Ecto neural progenitor cell (in vitro differentiated cells): ENCODE results near the gene SEMA3B.
"Not testable (repeated sequence)": the region's sequence is repeated elsewhere in the genome, so short reads cannot be mapped to it uniquely, and the experiment has no call there.

ENCODE experiments used
- DNase-seq: peaks from one replicate; pipeline ENCODE4 v3.0.0-alpha.2; 2018; ENCODE audit warnings: low spot score

The SEMA3B gene

DNA sequence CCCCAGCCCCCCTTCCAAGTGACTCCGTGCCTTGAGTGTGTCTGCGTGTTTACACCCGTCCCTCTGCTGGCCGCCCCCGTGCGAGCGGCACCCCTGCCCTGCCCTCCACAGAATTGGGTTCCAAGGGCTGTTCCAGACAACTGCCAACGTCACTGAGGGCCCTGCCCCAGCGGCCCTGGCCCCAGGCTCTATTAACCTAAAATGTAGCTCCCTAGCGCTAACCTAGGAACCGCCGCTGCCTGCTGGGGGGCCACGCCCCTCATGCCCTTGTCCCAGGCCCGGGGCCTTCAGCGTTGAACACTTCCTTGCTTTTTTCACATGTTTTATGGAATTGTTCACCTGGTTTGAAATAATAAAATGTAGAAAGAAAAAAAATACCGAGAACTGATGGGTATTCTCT, 10.0 kb upstream of the SEMA3B start:
- DNase-seq = no peak

DNA sequence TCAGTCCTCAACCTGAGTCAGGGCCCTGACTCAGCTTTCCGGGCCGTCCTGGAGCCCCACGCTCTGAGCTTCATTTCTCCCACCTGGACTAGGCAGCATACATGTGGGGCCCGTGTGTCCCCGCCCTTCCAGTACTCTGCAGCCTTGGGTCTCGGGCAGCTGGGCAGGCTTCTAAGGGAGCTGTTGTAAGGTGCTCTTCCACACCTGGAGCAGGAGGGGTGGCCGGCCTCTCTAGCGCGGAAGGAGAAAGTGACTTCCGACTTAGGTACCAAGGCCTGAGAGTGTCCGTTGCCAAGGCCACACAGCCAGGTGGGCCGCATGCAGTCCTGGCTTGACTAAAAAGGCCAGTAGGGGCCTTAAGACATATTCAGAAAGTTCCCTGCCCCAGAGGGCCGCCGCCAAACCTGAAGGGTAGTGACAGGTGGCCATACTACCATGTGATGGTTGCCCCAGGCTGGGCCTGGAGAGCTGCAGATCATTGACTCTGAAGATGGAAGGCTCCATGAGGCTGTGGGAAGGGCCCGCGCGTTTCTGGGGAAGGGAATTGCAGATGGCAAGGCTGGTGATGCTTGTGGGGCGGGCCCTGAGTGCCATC, 9.4 kb upstream of the SEMA3B start:
- DNase-seq = no peak

DNA sequence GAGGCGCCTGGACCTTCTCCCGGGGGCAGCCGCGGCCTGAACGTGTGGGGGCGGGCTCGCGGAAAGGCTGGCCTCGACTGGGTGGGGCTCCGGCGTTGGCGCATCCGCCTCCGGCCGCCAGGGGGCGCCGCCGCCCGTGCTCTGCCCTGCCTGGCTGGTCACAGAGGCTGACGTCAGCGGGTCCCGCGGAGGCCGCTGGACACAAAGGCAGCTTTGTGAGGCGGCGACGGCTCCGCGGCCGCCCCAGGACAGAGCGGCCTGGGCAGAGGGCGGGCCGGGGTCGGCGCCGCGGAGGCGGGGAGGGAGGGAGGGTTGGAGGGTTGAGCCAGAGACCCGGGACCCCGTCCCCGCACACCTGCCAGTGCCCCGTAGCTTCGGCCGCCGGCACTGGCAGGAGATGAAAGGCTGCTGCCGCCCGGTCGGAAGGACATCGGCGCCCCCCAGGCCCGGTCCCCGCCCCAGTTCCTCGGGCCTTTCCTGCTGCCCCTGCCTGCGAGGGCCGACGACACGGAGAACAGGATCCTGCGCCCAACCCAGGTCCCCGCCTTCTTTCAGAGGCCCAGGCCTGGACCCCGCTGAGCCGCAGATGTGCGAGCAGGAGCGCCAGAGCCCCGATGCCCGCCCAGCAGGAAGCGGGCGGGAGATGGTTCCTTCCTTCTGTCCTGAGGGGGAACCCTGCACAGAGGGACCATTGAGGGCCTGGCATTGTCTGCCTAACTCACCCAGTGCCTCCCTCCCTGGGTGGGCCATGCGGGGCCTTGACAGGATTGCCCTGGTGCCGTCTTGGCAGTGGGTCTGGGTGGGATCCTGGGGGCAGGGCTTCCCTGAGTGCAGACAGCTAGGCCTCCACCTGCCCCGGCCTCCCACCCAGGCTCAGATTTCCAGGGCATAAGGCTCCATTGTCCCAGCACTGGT, 8.7 kb upstream of the SEMA3B start:
- peak; percentile 98 for DNase-seq

DNA sequence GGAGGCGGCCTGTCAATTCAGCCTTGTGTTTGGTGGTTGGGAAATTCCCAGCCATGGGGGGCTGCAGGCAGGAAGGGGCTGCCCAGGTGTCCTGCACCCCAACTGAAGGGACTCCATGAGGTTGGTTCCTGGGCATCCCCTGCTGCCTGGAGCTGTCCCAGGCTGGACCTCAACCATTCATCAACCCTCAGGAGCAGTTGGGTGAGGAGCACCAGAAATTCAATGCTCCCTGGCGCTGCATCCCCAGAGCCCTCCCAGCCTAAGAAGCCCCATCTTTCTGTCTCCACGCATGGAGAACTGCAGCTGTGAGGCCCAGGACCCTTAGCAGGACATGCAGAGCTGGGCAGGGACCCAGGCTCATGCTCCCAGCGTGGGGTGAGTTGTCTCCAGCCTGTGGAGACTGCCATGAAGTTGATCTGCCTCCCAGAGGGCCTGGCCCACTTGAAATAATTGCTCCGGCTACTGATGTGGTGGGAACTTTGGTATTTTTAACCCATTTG, 8.0 kb upstream of the SEMA3B start:
- no peak for DNase-seq

DNA sequence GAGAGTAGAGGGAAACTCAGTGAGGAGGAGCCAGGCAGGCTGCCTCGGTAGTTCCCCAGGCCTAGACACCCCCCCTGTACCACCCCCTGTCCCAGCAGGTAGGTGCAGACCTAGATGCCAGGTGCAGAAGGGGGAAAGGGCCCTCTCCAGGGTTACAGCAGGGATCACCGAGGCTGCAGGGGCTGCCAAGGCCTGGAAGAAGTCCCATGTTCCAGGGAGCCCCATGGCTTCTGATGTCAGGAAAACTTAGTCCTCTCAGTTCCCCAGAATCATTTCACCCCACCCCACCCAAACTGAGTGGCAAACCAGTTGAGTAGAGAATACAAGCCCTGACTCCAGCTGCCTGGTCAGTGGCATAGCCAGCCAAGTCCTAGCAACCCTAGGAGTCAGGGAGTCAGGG, 7.4 kb upstream of the SEMA3B start:
- no peak for DNase-seq

DNA sequence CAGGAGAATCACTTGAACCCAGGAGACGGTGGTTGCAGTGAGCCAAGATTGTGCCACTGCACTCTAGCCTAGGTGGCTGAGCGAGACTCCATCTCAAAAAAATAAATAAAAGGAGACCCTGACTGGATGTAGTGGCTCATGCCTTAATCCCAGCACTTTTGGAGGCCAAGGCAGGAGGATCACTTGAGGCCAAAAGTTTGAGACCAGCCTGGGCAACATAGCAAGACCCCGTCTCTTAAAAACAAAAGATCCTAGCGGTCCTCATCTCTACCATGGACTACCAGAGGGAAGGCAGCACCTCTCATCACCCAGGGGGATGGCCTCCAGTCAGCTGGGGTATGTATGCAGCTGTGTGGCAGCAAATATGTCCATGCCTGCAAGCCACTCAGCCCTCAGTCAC, 6.7 kb upstream of the SEMA3B start:
- DNase-seq = not testable (repeated sequence)

DNA sequence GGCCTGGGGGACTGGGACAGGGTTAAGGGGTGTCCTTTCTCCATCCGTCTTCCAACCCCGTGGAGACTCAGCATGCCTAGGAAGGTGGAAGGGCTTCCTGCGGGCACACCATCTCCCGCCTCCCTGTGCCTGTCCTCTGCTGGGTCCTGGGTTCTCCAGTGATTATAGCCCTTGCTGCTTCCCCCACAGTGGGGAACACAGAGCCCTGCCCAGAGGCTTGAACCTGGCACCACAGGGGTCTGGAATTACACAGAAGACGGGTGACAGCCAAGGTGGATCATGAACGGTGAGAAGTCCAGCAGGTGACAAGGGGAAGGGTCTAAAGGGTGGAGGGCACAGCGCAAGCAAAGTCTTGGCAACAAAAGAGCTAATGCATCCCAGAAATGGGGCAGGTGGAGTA, 6.2 kb upstream of the SEMA3B start:
- DNase-seq = no peak

DNA sequence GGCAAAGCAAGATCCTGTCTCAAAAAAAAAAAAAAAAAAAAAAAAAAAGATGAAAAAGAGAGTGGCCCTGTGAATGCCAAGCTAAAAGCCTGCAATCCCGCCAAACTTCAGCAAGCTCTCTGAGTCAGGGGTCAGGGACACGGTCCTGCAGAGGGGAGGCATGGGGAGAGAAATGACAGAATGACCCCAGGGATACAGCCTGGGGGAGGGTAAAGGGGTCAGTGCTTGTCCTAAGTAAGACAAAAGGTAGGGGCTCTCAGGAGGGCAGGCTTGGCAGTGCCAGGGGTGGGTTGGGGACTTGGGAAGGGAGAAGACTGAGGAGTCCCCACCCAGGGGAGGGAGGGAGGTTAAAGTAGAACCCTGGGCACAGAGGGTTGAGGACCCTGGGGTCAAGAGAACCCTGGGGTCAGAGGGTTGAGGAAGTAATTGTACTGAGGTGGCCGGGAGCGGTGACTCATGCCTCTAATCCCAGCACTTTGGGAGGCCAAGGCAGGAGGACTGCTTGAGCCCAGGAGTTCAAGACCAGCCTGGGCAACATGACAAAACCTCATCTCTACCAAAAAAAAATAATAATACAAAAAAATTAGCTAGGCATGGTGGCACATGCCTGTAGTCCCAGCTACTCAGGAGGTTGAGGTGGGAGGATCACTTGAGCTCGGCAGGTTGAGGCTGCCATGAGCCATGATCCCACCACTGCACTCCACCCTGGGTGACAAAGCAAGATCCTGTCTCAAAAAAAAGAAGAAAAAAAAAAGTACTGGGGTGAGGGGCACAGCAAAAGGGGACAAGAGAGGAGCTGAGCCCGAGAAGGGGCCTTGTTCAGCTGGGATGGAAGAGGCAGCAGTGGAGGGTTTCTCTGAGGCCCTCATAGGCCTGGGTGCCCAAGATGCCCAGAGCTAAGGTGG, 5.2 kb upstream of the SEMA3B start:
- DNase-seq = no peak

DNA sequence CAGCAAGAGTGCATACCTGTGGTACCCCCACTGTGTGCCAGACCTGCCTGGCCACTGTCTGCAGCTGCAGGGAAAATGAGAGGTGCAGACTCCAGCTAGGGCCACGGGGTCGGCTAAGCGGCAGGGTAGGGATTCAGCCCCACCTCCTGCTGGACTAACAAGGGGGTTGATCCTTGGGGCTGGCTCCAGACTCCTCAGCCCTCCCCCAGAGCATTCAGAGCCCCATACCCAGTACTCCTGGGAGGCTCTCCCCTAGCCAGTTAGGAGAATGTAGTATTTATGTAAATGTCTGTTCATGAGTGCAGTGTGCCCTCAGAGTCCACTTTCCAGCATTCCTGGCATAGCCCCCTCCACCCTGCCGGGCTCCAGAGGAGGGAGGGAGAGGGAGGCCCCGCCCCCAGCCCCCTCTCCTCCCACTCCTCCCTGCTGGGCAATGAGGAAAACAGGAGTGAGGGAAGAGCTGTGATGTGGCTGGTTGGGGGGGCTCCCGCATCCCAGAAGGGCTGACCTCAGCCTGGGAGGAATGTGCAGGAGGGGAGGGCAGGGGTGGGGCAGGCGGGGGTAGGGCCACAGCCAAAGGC, 4.5 kb upstream of the SEMA3B start:
- peak; percentile 91 for DNase-seq

DNA sequence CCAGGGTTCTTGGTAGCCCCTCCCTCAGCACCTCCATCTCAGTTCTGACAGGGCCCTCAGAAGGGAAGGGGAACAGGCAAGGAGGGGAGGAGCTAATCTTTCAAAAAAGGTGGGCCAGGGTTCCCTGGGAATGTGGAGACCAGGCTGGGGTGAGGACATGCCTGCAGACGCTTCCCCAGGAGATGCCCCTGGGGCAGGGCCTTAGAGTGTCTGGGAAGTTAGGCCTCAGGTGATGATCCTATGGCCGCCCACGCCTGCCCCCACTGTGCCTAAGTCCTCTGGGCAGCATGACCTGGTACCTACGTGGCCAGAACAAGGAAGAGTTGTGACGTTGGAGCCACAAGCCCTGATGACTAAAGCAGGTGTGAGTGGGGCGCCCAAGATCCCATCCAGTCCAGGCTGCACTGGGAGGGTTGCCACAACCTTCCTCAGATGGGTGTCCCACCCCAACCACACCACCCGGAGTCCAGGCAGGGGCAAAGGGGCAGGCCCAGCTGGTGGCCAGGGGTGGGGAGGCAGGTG, 3.9 kb upstream of the SEMA3B start:
- DNase-seq = no peak

DNA sequence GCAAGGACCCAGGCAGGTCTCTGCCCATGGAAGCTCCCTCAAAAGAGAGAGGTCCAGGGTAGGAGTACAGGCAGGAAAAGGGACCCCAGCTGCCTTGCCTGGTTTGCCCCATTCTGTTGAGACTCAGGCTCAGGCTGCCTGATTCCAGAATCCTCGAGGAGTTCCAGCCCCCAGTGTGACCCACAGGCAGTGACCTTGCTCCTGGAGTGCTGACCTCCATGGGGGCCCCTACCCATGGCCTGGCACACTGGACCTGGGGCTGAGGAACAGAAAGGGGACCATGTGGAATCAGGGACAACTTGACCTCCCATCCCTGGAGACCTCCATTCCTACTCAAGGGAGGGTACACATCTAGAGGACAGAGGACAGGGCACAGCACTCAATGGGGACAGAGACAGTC, 3.4 kb upstream of the SEMA3B start:
- DNase-seq = no peak

DNA sequence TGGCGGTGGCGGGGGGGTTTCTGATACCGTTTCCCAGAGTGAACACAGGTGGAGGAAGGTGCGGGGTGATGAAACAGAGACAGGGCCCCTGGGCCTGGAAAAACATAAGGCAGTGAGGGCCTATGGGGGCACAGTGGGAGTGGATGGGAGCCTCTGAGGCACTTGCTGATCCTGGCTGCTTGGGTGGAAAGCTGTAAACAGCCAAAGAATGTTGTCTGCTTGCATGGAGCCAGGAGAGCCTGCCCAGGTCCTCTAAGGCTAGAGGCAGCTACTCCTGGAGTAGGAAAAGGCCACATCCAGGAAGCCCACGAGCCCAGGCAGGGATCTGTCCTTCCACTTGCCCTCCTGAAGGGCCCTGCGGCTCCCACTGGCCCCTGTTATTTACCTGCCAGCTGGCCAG, 2.9 kb upstream of the SEMA3B start:
- no peak for DNase-seq

DNA sequence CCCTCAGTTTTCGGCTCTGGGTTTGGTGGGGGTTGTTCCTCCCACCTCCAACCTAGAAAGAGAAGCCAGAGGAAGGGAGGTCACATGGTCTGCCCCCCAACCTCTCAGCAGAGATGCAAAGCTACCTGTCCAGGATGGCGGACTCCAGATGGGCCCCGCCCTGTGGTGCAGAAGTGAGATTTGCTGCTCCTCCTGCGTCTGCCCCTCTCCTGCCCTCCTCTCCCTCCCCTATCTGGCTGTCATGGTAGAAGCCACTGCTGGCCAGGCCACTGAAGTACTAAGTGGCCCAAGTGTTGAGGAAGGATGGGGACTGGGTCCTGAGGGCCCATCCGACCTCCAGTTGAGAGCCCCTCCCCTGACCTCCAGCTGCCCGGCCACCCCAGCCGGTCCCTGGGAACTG, 2.1 kb upstream of the SEMA3B start:
- no peak for DNase-seq

DNA sequence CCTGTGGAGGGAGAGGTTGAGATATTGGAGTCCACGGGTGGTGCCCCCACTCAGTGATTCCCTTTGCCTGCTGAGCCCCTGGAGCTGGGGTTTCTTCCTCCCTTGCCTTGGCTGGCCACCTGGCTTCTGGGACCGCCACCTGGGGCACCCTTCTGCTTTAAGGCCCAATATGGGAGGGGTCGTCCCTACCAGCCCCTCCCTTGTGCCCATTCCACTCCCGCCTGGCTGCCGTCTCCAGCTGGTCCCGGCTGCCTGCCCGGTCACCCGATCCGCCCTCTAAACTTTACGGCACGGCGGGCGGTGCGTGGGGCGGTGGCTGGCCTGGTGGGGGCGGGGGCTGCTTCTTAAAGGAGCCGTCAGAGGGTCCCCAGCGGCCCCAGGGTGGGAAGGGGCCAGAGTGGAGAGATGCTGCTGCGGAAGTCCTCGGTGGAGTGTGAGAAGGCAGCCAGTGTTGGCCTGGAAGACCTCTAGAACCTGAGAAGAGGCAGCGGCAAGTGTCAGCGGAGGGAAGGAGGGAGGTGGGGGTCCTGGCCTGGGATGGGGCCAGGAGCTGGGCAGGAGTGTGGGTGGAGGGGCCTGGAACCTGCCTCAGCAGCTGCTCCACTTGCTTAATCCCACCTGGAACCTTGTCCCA, 1.6 kb upstream of the SEMA3B start:
- DNase-seq = no peak

DNA sequence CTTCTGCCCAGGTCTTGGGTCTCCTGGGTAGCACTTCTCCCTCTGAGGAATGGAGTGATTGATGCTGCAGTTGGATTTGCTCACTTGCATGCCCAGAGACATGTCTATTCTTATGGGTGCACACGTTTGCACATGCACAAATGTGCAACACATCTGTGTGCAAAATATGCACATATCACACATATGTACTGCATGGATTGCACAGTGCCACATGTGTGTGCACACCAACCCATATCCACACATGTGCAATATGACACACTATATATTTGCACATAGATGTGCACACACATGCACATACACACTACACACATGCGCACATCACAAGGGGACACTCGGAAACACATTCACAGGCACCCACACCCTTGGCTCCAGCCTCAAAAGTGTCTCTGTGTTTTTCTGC, 671 bp upstream of the SEMA3B start:
- DNase-seq = no peak

DNA sequence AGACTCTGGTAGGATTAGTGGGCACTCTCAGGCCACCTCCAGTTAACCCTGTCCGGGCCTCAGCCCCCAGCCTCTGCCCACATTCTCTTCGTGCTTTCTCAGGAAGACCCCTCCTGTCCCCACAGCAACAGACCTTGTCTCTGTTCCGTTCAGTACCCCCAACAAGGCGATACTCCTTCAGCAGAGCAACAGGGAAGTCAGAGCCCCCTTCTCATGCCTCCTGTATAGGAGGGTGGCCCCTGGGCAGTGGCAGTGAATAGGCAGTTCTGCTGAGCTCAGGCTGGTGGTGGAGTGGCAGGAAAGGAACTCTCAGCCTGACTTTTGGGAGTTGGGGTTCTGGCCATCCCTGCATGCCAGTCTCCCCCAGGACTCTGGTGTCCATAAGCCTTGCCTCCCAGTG, 513 bp downstream of the SEMA3B start:
- DNase-seq = no peak

DNA sequence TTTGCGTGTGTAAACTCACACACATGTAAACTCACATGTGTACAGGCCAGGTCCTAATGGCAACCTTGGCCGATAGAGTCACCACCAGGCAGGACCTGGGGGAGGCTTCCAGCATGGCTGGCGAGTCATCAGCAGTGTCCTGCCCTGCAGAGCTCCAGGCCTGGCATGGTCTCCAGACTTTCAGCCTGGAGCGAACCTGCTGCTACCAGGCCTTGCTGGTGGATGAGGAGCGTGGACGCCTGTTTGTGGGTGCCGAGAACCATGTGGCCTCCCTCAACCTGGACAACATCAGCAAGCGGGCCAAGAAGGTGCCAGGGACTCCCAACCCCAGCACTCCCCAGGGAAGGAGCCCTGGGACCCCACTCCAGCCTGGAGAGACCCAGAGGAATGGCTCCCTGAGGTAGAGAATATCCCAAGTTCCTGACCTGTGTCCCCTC, 1.0 kb downstream of the SEMA3B start:
- DNase-seq = no peak

DNA sequence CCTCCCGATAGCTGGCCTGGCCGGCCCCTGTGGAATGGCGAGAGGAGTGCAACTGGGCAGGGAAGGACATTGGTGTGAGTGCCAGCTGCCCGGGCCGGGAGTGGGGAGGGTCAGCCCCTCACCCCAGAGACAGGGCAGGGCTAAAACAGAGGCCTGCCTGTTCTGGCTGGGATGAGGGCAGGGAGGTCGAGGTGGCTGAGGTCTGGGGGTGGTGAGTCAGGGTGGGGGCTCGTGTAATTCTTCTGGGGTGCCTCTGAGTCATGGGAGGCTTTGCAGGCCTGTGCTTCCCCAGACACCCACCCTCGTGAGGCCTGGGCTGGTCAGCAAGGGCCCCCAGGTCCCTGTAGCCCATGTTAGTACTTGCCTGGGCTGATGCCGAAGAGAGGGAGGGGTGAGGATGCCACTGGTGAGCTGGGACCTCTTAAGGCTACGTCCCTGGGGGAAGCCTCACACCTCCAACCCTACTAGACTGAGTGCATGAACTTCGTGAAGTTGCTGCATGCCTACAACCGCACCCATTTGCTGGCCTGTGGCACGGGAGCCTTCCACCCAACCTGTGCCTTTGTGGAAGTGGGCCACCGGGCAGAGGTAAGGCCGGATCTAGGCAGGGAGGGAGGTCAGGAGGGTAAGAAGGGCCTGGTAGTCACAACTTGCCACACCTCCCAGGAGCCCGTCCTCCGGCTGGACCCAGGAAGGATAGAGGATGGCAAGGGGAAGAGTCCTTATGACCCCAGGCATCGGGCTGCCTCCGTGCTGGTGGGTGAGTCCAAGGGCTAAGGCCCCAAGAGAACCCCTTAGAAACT, 1.7 kb downstream of the SEMA3B start:
- DNase-seq = no peak

DNA sequence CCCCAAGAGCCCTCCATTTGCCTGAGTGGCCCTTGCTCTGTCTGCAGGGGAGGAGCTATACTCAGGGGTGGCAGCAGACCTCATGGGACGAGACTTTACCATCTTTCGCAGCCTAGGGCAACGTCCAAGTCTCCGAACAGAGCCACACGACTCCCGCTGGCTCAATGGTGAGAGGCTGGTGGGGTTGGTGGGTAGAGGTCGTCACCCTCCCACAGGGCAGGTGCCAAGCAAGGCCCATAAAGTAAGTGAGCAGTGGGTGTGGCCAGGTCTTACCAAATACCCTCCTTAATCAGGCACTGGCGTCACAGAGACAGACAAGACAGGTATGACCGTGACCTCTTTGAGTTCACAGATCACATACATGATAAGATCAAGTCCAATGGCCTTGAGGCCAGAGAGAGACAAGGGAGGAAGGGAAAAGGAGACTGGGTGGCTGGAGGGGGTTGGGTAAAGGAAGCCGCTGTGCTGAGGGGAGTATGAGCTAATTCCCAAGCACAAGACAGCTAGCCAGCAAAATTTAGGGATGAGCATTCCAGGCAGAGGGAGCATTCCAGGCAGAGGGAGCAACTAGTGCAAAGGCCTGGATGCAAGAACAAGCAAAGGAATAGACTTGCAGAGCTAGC, 2.5 kb downstream of the SEMA3B start:
- no peak for DNase-seq

DNA sequence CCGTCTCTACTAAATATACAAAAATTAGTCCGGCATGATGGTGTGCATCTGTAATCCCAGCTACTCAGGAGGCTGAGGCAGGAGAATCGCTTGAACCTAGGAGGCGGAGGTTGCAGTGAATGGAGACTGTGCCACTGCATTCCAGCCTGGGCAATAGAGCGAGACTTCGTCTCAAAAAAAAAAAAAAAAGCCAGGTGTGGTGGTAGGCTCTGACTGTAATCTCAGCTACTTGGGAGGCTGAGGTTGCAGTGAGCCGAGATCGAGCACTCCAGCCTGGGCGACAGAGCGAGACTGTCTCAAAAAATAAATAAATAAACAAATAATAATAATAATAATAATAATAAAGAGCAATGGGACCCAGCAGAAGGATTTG, 3.6 kb downstream of the SEMA3B start:
- DNase-seq = not testable (repeated sequence)
